GM12874 (cell line): ENCODE measurements around the gene TMEM41B.

ENCODE experiments used
- CTCF ChIP-seq: IDR thresholded peaks from 2 replicates; pipeline ENCODE4 v1.5.1; 2011; ENCODE audit warnings: low read depth, mild to moderate bottlenecking, control low read depth, low read length, moderate library complexity; ENCODE audit not compliant: insufficient read depth

TMEM41B gene

GRCh38 chr11:9310485-9311090, 3.8 kb downstream of the TMEM41B start:
- no peak for TF ChIP-seq CTCF

- TF ChIP-seq CTCF, result no peak
These were observed 10.2 kb downstream of the TMEM41B start for GRCh38 chr11:9304178-9304577.

- TF ChIP-seq CTCF, result no peak
These were observed 11.9 kb downstream of the TMEM41B start for GRCh38 chr11:9302448-9302847.

- TF ChIP-seq CTCF, result no peak
These were observed 12.7 kb downstream of the TMEM41B start for GRCh38 chr11:9301720-9302119.

- no peak for TF ChIP-seq CTCF
These were observed 20.7 kb downstream of the TMEM41B start for GRCh38 chr11:9293646-9294045.

- TF ChIP-seq CTCF, result no peak
These were observed 28.4 kb downstream of the TMEM41B start for GRCh38 chr11:9285850-9286587.

- TF ChIP-seq CTCF, result no peak
These were observed 33.6 kb downstream of the TMEM41B start for GRCh38 chr11:9280655-9281301.
